ENCODE results near the gene HOXA10.

HOXA10 gene

DNA sequence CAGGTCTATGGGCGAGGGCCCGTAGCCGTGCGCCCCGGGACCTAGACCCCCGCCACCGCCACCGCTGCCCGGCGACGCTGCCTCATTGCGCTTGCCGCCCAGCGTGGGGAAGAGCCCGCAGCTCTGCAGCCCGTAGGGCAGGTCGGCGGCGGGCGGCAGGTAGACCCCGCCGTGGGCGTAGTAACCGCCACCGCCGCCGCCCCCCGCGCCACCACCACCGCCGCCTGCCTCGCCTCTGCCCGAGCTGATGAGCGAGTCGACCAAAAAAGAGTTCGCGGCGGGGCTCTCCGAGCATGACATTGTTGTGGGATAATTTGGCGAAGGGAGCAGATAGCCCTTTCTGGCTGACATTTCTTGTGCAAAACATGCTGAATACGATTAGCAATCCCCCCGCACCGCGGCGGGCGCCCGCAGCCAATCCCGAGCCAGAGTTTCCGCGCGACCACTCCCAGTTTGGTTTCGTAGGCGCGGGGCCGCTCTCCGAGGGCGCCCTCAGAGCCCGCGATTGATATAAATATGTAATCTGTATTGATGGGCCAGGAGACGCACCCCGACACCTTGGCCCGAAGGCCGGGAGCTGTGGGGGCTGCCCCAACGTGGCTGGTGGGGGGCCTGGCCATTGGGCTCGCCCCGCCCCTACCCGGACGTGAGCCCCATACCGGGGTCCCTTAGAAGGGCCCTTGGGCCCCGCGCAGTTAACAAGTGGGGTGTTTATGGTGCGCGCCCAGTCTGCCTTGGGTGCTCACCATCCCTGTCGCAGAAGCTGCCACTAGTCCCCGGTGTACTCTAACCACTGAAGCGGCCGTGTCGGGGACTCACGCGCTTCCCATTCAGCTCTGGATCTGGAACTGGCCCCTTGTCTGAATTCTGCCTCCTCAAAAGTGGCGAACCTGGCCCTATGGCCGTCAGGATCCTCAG is at the start of gene HOXA10:
Gene HOXA10 (minus strand): TSS at position 365 of the 918 bp plus-strand sequence. CDS start 14 bp downstream, at position 351.
- peak in 1 of 2 experiments; percentile 71 for DNase-seq

GRCh38 chr7:27221201-27221797 is 47.2 kb upstream of the HOXA10 start:
- no peak for DNase-seq

GRCh38 chr7:27220440-27220955 is 46.4 kb upstream of the HOXA10 start:
- DNase-seq = no peak

GRCh38 chr7:27219821-27220220 is 45.7 kb upstream of the HOXA10 start:
- no peak for DNase-seq

GRCh38 chr7:27217951-27218350 is 43.8 kb upstream of the HOXA10 start:
- DNase-seq = no peak

- no peak for DNase-seq
These were observed 41.2 kb upstream of the HOXA10 start for GRCh38 chr7:27215356-27215755.

DNA sequence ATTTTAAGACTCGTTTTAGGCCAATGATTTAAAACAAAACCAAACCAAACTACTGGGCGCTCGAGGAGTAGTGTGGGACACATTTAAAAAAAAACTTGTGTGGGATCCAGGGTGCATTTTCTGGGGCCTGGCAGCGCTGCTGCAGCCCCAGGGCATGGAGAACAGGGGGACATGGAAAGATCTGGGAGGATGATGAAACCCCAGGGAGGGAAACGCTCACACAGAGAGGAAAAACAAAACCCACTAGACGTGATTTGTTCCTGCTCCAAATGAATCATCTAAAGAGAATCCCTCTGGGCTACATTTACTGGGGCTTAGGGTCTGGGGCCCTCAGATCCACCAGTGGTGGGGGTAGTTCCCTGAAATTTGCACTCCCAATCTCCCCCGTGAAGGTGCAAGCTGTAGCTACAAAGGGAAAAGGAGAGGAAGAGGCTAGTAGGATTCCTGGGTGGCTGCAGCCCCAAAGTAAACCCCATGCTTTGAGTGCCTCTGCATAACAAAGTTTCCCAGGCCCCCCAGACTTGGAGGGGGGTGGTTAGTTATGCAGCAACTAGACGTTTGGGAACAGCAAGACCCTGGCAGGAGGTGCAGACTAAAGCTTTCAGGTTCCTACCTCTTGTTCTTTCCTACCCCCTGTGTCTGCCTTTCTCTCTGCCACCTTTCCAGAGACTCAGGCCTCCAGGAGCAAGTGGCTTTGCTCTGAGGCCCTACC is 40.3 kb upstream of the HOXA10 start:
- DNase-seq = no peak

- no peak for DNase-seq
These were observed 39.5 kb upstream of the HOXA10 start for GRCh38 chr7:27213433-27214238.

DNA sequence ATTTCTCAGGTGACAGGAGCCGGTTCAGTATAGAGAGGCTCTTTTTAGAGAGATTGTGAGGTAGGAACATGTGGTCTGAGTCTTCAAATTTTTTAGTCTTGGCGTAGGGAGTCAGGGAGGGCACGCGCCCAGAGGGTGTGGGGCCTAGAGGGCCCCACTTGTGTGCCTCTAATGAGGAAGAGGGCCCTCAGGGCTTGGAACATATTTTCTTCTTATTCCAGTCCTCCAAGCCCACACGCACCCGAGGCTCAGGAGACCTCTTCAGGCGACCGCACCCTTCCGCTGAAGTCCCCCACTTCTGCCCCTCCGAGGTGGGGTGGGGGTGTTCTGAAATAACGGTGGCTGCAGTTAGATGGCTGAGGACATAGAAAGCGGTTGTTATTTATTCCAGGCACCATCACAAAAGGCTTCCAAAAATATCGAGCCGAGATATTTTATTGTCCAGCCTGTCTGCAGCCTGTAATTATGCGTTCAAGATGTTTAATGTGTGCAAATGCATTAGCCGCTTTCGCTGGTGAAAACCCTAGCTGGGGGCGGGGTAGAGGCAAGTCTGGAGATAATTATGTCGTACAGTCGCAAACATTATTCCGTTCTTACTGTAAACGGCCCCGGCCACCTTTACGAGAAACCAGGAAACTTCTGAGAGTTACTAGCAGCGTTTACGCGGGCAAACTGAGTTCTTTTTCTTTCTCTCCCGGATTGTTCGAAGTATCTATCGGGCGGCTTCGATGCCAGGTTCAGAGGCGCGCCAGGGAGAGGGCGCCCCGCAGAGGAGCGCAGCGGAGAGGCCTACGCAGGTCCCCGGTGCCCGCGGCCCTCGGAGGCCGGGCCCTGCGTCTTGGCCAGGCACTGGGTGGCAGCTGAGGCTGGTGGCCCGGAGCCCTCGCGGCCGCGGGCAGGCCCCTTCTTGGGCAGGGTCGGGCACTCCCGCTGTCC is 38.6 kb upstream of the HOXA10 start:
- DNase-seq = no peak

DNA sequence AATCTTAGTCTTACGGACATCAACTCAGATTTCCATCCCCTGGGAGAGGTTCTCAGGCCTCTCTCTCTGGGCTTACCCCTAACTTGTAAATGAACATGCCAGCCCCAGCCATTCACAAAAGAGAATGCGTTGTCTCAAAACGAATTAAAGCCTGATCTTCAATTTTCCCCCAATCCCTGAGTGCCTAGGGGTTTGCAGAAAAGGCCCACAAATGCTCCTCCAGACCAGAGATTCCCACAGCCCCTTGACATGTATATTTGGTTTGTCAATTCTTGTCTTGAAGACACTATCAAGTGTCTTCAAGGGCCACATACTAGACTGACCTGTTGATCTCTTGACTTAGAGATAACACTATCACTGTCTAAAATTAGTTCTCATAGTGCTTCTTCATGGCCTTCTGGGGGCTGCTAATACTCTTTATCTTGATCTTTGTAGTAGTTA is 37.7 kb upstream of the HOXA10 start:
- DNase-seq = no peak

DNA sequence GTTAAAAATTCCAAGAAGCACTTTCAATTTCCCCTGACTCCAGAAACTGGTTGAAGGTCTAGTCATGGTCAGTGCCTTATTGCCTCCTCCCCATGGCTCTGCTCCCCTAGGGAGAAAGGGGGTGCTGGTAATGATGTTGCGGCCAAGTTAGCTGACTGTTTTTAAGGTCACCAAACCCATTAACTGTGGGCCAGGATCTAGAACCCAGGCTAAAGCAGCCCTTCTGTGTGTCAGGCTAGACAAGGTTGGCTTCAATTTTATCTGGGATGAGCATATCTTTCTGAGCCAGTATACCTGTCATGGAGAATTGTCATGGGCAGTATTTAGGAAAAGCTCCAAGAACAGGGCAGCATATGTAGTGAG is 36.9 kb upstream of the HOXA10 start:
- DNase-seq = no peak

DNA sequence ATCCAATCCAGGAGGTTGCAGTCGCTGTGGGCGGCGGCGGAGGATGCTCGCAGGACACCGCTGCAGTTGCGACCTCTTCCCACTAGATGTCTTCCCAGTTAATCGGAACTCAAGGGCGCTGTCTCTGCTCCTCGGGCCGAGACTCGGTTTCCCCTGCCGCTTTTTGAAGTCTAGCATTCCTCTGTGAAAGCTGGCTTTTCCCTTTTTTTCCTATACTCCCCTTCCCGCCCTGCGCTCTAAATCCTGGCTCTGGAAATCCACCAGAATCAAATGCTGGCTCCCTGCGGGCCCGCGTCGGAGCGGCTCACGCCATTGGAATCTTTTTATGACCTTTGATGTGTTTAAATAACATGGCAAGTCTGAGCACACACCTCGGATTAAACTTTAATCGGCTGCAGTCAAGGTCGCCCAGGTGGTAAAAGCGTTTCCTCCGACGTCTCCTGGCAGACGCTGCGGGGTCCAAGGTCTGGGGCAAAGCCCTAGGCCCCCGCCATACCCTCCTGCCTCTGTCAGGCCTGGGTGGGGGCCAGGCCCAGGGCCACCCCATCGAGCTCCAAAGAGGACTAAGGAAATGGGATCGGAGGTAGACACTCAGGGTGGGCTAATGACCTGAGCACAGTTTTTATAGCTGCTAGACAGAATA is 36.4 kb upstream of the HOXA10 start:
- peak in 1 of 2 experiments; percentile 44 for DNase-seq

DNA sequence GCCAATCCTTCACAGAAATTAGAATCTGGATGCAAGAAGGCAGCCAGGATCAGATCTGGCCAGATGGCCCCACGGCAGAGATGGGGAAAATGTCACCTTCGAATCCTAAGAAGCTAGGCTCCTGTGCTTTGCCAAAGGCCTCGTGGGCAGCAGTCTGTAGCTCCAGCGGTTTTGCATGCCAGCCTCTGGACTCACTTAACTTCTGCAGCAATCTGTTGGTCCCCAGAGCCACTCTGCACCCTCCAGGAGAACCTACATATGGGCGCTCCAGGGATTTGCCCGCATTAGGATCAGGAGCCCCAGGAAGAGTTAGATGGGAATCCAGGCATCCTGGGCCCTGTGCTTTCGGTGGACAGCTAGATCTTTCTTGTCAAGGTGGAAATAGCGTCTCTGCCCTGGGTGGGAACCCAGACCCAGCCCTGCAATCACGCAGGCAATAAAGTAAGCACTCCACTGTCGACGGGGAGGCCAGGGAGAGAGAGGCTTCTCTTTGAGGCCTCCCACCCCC is 35.9 kb upstream of the HOXA10 start:
- DNase-seq = no peak

DNA sequence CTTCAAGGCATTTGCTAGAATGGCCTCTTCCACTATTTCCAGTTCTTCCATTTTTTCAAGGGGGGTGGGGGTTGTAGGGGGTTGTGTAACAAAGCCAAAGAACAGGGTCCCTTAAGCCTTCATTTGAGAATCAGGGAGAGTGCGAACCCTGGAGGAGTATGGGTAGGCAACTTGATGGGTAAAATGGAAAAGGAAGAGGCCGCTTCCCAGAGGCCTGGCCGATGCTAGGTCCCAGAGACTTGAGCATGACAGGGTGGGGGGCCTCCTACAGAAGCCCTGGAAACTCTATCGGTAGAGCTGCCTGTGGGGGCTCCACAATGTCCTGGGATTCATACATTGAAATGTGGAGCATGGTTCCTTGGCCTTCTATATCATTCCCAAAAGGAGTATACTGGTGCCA is 34.9 kb upstream of the HOXA10 start:
- DNase-seq = no peak

DNA sequence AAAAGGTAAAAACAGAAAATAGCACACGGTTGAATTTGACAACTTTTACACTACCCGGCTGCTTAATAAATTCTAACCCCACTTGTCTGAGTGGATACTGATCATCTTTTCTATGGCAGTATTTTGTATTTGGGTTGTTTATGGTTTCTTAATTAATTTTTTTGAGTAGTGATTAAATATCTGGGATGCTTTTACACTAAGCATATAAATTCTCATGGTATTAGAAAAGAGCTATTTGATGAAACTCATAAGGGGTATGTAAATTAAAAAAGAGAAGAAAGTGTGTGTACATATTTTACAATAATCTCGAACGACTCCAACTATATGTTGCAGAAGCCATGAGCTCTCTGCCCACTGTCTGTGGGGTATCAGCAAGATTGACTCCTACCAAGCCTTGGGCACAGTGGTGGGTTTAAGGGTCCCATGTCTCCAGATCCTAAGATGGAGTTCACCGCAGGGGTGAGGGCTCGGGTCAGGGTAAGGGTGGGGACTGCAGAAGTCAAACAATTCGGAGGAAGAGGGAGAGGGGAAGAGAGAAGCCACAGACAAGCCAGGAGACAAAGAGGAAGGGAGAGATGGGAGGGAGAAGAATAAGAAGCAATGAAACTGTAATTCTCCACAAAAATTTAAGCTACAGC is 33.3 kb upstream of the HOXA10 start:
- no peak for DNase-seq

- DNase-seq = no peak
These were observed 31.5 kb upstream of the HOXA10 start for GRCh38 chr7:27205325-27206280.

- DNase-seq = no peak
These were observed 30.8 kb upstream of the HOXA10 start for GRCh38 chr7:27204851-27205322.

DNA sequence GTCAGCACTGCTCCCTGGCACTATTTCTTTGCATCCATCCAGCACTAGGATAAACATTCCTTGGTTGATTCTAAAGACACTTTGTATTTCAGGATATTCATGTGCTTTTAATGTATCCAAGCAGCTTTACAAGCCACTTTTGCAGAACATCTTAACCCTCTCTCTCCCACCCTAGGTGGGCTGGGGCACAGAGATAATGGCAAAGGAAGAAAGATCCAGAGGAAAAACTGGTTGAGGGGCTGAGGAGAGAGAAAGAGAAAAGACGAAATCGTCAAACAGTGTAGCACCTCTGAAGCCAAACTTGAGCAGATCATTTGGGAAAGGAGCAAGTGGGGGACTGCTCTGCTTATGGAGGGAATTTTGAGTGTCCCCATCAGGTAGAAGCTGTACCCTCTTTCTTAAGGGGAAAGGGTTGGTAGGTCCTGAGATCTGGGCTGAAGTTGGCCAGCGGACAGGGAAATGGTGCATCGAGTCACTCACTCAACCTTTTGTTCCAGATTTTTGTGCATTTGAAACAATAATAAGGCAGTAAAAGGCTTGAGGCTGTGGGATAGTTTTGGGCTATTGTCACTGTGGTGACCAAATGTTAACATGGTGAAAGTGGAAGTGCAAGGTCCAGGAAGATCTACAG is 30.0 kb upstream of the HOXA10 start:
- DNase-seq = no peak

Data from NCI-H446 (cell line).